ENCODE data around the gene CHST13. TPM values are rescaled to one million over a fixed set of nuclear protein-coding genes. Genes with fewer than 3 reads are reported as not detected.
"Not testable (repeated sequence)": the region's sequence is repeated elsewhere in the genome, so short reads cannot be mapped to it uniquely, and the experiment has no call there.

CHST13 gene
- total and polyA plus RNA-seq, 4 donors, result 0.33 to 0.55 TPM; not detected in 2

DNA sequence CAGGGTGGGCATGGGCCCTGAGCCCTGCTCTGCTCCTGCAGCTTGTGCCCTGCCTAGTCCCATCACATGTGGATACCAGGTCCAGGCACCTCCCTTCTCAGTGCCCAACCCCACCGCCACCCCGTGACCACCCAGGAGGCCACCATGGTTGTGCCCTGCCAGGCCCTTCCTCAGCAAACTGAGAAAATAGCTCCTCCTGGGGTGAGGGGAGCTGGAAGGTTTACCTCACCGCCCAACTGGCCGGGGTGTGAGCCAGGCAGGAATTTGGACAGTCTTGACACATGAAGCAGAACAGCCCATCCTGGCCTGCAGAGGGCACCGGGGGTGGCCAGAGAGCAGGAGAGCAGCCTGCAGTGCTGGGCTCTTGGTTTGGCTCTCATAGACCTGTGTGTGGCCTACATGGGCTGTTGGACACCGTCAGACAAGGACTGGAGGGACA, 46.2 kb downstream of the CHST13 start:
- ATAC-seq (ENCODE audit: low FRiP score), result no peak
- Histone ChIP-seq H3K4me1 (ENCODE audit: control insufficient read depth in 1 of 2, insufficient read depth in 2 of 2, low read length in 2 of 2) (no peaks in the 10 kb centered on the region), H3K9me3 (ENCODE audit: control insufficient read depth, low read length) (no peaks in the 10 kb centered on the region), H3K36me3 (ENCODE audit: control insufficient read depth in 1 of 2, insufficient read depth in 2 of 2, low read length in 1 of 2) (no peaks in the 10 kb centered on the region), H3K27me3 (ENCODE audit: control insufficient read depth in 1 of 2, insufficient read depth in 2 of 2, low read length in 1 of 2) (no peaks in the 10 kb centered on the region), H3K4me3 (ENCODE audit: low read length in 2 of 2) (no peak overlapping the region), H3K27ac (ENCODE audit: low read depth in 1 of 2, low read length in 2 of 2) (no peak overlapping the region)
- intact Hi-C loops (cut with DNase I), result no loop called here
- peak in 1 of 2 donors; percentile 63 for DNase-seq
- WGBS, 2 donors, result 72 to 78% methylated on average over 6 of the region's 6 CpGs

DNA sequence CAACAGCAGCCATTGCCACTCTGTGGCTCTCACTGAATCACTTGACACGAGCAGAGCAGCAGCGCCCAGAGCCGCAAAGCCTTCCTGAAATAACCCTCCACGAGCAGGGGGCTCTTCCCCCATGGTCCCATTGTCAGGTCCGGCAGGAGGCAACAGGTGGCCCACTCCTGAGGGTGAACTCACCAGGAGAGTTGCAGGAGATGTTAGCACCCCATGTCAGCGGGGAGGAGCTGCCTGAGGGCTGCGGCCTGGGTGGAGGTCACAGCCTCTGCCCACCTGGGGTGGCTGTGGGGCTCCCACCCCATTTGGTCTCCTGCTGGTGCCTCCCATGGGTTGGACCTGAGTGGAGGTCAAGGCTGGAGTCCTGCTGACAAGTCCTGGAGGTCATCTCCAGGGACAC, 47.1 kb downstream of the CHST13 start:
- H3K4me3 ChIP-seq (ENCODE audit: low read length in 2 of 2), result no peak overlapping the region
- ATAC-seq (ENCODE audit: low FRiP score) (no peak), DNase-seq (peak in 1 of 2 donors; percentile 50)
- H3K27ac ChIP-seq (ENCODE audit: low read depth in 1 of 2, low read length in 2 of 2), result no peak overlapping the region
- no peaks in the 10 kb centered on the region for H3K9me3 ChIP-seq (ENCODE audit: control insufficient read depth, low read length)
- intact Hi-C loops (cut with DNase I), result no loop called here
- H3K27me3 ChIP-seq (ENCODE audit: control insufficient read depth in 1 of 2, insufficient read depth in 2 of 2, low read length in 1 of 2), result no peaks in the 10 kb centered on the region
- no peaks in the 10 kb centered on the region for H3K36me3 ChIP-seq (ENCODE audit: control insufficient read depth in 1 of 2, insufficient read depth in 2 of 2, low read length in 1 of 2)
- WGBS, 2 donors, result 92 to 93% methylated on average over 7 of the region's 7 CpGs
- no peaks in the 10 kb centered on the region for H3K4me1 ChIP-seq (ENCODE audit: control insufficient read depth in 1 of 2, insufficient read depth in 2 of 2, low read length in 2 of 2)

DNA sequence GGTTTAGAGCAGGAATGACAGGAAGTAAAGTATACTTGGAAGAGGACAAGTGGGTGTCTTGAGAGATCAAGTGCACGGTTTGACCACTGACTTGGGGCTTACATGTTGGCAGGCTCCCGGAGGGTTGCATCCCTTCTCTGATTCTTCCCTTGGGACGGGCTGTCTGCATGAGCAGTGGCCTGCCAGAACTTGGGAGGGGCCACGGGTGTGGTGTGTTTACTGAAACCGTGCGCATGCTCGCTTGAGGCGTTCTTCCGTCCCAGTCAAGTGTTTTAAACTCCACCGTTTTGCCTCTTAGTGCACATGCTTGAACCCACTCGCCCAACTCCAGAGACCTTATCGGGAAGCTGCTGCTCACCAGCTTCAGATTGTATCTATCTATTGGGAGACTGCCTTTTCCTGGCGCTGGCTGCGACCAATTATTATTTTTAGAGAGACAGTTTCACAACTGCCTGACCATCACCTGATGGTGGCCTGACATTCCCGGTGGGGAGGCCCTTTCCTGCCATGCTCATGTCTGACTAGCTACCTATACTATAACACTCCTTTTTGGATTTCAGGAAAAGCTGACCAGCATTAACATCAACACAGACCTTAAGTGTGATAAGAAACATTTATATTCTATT, 49.6 kb downstream of the CHST13 start:
- Histone ChIP-seq H3K36me3 (ENCODE audit: control insufficient read depth in 1 of 2, insufficient read depth in 2 of 2, low read length in 1 of 2) (no peaks in the 10 kb centered on the region), H3K9me3 (ENCODE audit: control insufficient read depth, low read length) (no peaks in the 10 kb centered on the region), H3K4me1 (ENCODE audit: control insufficient read depth in 1 of 2, insufficient read depth in 2 of 2, low read length in 2 of 2) (no peaks in the 10 kb centered on the region), H3K4me3 (ENCODE audit: low read length in 2 of 2) (no peak overlapping the region), H3K27ac (ENCODE audit: low read depth in 1 of 2, low read length in 2 of 2) (no peak overlapping the region), H3K27me3 (ENCODE audit: control insufficient read depth in 1 of 2, insufficient read depth in 2 of 2, low read length in 1 of 2) (no peaks in the 10 kb centered on the region)
- intact Hi-C loops (cut with DNase I), result no loop called here
- 85 to 89% methylated on average over 15 of the region's 15 CpGs for WGBS, 2 donors
- ATAC-seq (ENCODE audit: low FRiP score), result no peak
- DNase-seq, result no peak

DNA sequence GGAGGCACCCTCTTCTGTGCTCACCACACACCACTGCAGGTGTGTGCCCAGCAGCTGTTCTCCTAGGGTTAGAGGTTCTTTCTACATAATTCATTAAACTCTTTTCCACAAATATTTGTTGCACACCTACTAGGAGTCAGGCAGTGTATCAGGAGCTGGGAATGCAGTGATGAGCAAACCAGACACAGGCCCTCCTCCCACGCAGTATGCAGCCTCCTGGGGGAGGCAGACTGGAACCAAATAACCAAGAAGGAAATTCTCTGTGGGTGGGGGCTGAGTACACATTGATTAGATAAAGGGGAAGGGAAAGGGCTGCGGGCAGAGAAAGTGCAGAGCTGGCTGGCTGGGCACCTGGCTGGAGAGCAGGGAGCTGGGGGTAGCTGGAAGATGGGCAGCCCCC, 53.3 kb downstream of the CHST13 start:
- no peak for DNase-seq
- H3K27ac ChIP-seq (ENCODE audit: low read depth in 1 of 2, low read length in 2 of 2), result no peak overlapping the region
- intact Hi-C loops (cut with DNase I), result no loop called here
- no peak for ATAC-seq (ENCODE audit: low FRiP score)
- no peaks in the 10 kb centered on the region for H3K36me3 ChIP-seq (ENCODE audit: control insufficient read depth in 1 of 2, insufficient read depth in 2 of 2, low read length in 1 of 2)
- WGBS, 2 donors, result 76 to 80% methylated on average over 2 of the region's 2 CpGs
- H3K9me3 ChIP-seq (ENCODE audit: control insufficient read depth, low read length), result peaks cover 3% of the 10 kb centered on the region
- H3K4me1 ChIP-seq (ENCODE audit: control insufficient read depth in 1 of 2, insufficient read depth in 2 of 2, low read length in 2 of 2), result no peaks in the 10 kb centered on the region
- no peak overlapping the region for H3K4me3 ChIP-seq (ENCODE audit: low read length in 2 of 2)
- H3K27me3 ChIP-seq (ENCODE audit: control insufficient read depth in 1 of 2, insufficient read depth in 2 of 2, low read length in 1 of 2), result no peaks in the 10 kb centered on the region

DNA sequence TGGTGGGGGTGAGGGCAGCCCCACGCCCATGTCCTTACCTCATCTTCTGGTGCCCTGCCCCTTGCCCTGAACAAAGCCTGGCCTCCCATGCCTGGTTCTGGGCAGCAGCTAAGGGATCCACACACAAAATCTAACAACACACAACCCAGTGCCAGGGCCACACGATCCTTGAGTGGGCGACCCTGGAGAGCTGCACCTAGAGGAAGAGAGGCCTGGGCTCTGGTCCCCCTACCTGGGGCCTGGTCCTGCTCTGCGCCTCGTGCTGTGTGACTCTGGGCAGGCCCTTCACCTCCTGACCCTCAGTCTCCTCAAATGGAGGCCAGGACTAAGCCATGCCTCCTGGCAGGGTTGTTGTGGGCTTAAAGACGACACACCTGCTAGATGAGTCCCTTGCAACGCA, 54.7 kb downstream of the CHST13 start:
- no peaks in the 10 kb centered on the region for H3K4me1 ChIP-seq (ENCODE audit: control insufficient read depth in 1 of 2, insufficient read depth in 2 of 2, low read length in 2 of 2)
- no peak overlapping the region for H3K4me3 ChIP-seq (ENCODE audit: low read length in 2 of 2)
- no peaks in the 10 kb centered on the region for H3K27me3 ChIP-seq (ENCODE audit: control insufficient read depth in 1 of 2, insufficient read depth in 2 of 2, low read length in 1 of 2)
- DNase-seq (no peak), ATAC-seq (ENCODE audit: low FRiP score) (no peak)
- no peaks in the 10 kb centered on the region for H3K36me3 ChIP-seq (ENCODE audit: control insufficient read depth in 1 of 2, insufficient read depth in 2 of 2, low read length in 1 of 2)
- intact Hi-C loops (cut with DNase I), result no loop called here
- peaks cover 3% of the 10 kb centered on the region for H3K9me3 ChIP-seq (ENCODE audit: control insufficient read depth, low read length)
- 90 to 91% methylated on average over 7 of the region's 7 CpGs for WGBS, 2 donors
- H3K27ac ChIP-seq (ENCODE audit: low read depth in 1 of 2, low read length in 2 of 2), result no peak overlapping the region

DNA sequence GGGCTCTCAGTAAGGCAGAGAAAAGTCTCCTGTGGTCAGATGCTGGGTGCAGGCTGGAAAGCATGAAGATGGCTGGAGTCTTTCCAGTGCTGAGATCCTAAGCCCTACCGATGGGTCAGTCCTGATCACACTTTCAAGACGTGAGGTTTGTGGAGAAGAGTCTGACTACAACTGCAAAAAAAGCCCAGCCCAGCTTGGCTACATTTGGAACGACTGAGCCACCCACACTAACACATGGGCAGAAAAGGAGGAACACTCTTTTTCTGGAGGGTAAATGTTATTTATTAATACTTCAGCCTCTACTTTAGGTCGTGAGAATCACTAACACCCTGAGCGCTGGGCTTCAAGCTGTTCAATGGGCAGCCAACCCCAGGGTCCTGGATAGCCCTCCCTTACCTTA, 56.8 kb downstream of the CHST13 start:
- intact Hi-C loops (cut with DNase I), result no loop called here
- Histone ChIP-seq H3K9me3 (ENCODE audit: control insufficient read depth, low read length) (peaks cover 3% of the 10 kb centered on the region), H3K36me3 (ENCODE audit: control insufficient read depth in 1 of 2, insufficient read depth in 2 of 2, low read length in 1 of 2) (no peaks in the 10 kb centered on the region), H3K27ac (ENCODE audit: low read depth in 1 of 2, low read length in 2 of 2) (no peak overlapping the region), H3K27me3 (ENCODE audit: control insufficient read depth in 1 of 2, insufficient read depth in 2 of 2, low read length in 1 of 2) (no peaks in the 10 kb centered on the region), H3K4me1 (ENCODE audit: control insufficient read depth in 1 of 2, insufficient read depth in 2 of 2, low read length in 2 of 2) (no peaks in the 10 kb centered on the region), H3K4me3 (ENCODE audit: low read length in 2 of 2) (no peak overlapping the region)
- DNase-seq (no peak), ATAC-seq (ENCODE audit: low FRiP score) (no peak)
- 75 to 80% methylated on average over 5 of the region's 5 CpGs for whole genome bisulfite sequencing, 2 donors

DNA sequence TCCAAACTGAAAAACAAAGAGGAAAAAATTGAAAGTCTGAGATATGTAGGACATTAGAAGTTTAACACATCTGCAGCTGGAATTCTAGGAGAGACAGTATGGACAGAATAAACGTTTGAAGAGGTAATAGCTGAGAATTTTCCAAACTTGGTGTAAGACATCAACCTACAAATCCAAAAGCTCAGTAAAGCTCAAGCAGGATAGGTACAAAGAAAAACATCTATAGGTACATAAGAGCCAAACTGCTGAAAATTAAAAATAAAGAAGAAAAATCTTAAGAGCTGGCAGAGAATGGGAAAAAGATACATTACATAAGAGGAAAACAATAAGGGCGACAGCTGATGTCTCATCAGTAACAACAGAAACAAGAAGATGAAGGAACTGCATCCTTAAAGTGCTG, 57.6 kb downstream of the CHST13 start:
- Histone ChIP-seq H3K4me3 (ENCODE audit: low read length in 2 of 2) (no peak overlapping the region), H3K27ac (ENCODE audit: low read depth in 1 of 2, low read length in 2 of 2) (no peak overlapping the region), H3K36me3 (ENCODE audit: control insufficient read depth in 1 of 2, insufficient read depth in 2 of 2, low read length in 1 of 2) (no peaks in the 10 kb centered on the region), H3K27me3 (ENCODE audit: control insufficient read depth in 1 of 2, insufficient read depth in 2 of 2, low read length in 1 of 2) (no peaks in the 10 kb centered on the region), H3K4me1 (ENCODE audit: control insufficient read depth in 1 of 2, insufficient read depth in 2 of 2, low read length in 2 of 2) (no peaks in the 10 kb centered on the region), H3K9me3 (ENCODE audit: control insufficient read depth, low read length) (peaks cover 3% of the 10 kb centered on the region)
- intact Hi-C loops (cut with DNase I), result no loop called here
- 82 to 84% methylated on average over 2 of the region's 2 CpGs for WGBS, 2 donors
- DNase-seq (no peak), ATAC-seq (ENCODE audit: low FRiP score) (no peak)

DNA sequence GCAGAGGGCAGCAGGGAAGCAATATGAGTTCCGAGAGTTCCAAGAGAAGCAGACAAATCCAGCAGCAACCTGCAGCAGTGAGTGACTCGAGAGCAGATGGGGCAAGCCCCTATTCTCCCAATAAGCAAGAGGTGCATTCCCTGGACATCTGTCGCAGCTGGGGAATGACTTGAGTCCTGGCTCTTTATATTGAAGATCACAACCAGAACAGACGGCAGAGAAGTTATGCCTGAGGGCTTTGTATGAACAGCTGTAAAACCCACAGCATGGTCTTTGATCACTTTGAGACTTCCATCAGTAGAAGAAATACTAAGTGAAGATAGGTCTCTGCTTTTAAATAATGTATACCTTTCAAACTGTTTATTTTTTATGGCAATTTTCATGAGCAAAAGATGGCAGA, 58.4 kb downstream of the CHST13 start:
- intact Hi-C loops (cut with DNase I), result no loop called here
- no peaks in the 10 kb centered on the region for H3K27me3 ChIP-seq (ENCODE audit: control insufficient read depth in 1 of 2, insufficient read depth in 2 of 2, low read length in 1 of 2)
- WGBS, 2 donors, result 63 to 72% methylated on average over 4 of the region's 4 CpGs

DNA sequence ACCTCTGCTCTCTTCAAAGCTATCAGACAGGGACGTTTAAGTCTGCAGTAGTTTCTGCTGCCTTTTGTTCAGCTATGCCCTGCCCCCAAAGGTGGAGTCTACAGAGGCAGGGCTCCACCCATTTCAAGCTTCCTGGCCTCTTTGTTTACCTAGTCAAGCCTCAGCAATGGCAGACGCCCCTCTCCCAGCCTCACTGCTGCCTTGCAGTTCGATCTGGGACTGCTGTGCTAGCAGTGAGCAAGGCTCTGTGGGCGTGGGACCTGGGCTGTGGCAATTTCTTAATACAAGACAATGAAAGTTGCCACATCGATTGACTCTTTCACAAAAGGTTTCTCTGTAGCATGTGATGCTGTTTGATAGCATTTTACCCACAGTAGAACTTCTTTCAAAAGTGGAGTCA, 67.6 kb downstream of the CHST13 start:
- H3K9me3 ChIP-seq (ENCODE audit: control insufficient read depth, low read length); H3K4me3 ChIP-seq (ENCODE audit: low read length in 2 of 2); H3K36me3 ChIP-seq (ENCODE audit: control insufficient read depth in 1 of 2, insufficient read depth in 2 of 2, low read length in 1 of 2); H3K27ac ChIP-seq (ENCODE audit: low read depth in 1 of 2, low read length in 2 of 2); H3K27me3 ChIP-seq (ENCODE audit: control insufficient read depth in 1 of 2, insufficient read depth in 2 of 2, low read length in 1 of 2); H3K4me1 ChIP-seq (ENCODE audit: control insufficient read depth in 1 of 2, insufficient read depth in 2 of 2, low read length in 2 of 2); ATAC-seq (ENCODE audit: low FRiP score); DNase-seq; intact Hi-C loops (cut with DNase I): not testable (repeated sequence)
- 61 to 74% methylated on average over 5 of the region's 5 CpGs for WGBS, 2 donors

More for the DNA sequence above, 58.4 kb downstream of the CHST13 start:
- Histone ChIP-seq H3K36me3 (ENCODE audit: control insufficient read depth in 1 of 2, insufficient read depth in 2 of 2, low read length in 1 of 2) (no peaks in the 10 kb centered on the region), H3K4me3 (ENCODE audit: low read length in 2 of 2) (no peak overlapping the region), H3K27ac (ENCODE audit: low read depth in 1 of 2, low read length in 2 of 2) (no peak overlapping the region), H3K9me3 (ENCODE audit: control insufficient read depth, low read length) (peaks cover 3% of the 10 kb centered on the region), H3K4me1 (ENCODE audit: control insufficient read depth in 1 of 2, insufficient read depth in 2 of 2, low read length in 2 of 2) (no peaks in the 10 kb centered on the region)
- DNase-seq (no peak), ATAC-seq (ENCODE audit: low FRiP score) (no peak)
